NCI-H128 (cell line): ENCODE measurements around the gene KCNQ1.

Experiments
- DNase-seq: peaks from one replicate; lab custom pipeline; 2025; ENCODE audit not compliant: unreplicated experiment; lab: John Stamatoyannopoulos, UW

KCNQ1 gene

DNA sequence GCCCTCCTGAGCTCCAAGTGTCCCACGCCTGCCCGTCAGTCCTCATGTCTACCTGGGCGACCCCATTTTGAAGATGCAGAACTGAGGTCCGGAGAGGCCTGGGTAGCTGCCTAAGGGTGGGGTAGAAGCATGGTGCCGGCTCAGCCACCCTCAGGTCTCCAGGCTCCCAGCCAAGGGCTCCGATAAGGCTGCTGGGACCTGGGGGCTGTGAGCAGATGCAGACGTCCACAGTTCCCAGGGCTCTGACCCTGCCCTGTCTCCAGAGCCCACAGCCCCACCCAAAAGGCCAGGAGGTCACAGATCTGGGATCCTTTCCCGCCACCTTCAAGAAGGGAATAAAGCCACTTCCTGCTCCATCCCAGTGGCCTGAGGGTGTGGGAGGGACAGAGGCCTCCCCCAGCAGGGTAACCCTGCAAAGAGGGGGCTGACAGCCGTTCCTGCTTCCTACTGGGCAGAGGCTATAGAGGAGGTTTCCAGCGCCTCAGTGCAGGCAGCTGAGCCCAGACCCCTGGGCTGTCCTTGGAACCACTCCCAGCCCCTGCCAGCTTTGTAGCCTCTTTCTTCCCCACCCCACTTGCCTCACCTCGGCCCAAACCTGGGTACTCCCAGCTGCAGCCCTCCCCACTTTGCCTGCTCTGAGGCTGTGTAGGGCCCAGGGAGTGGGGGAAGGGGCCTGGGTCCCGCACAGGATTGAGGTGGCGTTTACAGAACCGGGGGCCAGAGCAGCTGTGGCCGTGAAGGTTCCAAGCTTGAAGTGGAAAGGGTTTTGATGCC lies 355.3 kb downstream of the KCNQ1 start:
- DNase-seq, result no peak

DNA sequence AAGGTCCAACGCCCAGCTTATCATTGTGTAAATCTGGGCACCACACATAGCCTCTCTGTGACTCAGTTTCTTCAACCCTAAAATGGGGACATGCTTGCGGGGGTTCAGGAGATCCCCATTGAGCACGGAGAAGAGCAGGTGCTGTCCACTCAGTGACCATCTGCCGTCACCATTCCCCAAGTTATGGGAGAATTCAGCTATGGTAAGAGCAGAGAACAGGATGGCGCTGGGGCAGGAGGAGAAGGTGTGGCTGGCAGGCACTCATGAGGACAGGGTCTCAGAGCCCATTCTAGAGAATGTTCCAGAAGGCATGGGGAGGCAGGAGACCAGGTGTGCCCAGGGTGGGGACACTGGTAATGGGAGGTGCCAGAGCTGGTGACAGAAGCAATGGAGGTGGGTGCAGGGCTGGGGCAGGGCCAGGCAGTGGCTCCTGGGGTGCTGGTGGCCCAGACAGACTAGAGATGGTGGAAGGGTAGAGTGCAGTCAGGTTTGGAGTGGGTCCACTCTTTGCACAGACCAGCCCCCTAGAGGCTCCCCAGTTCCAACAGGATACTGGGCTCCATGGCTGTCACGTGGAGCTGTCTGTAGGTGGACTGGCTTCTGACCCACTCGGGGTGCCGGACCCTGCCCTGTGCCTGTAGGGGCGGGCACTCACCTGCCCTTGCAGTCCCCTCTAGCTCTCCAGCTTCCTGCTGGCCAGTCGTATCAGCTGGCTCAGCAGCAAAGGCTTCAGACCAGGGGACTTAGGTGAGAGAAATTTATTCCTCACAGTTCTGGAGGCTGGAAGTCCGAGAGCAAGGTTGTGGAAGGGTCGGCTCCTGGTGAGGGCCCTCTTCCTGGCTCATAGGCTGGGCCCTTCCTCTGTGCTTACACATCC lies 356.1 kb downstream of the KCNQ1 start:
- no peak for DNase-seq

DNA sequence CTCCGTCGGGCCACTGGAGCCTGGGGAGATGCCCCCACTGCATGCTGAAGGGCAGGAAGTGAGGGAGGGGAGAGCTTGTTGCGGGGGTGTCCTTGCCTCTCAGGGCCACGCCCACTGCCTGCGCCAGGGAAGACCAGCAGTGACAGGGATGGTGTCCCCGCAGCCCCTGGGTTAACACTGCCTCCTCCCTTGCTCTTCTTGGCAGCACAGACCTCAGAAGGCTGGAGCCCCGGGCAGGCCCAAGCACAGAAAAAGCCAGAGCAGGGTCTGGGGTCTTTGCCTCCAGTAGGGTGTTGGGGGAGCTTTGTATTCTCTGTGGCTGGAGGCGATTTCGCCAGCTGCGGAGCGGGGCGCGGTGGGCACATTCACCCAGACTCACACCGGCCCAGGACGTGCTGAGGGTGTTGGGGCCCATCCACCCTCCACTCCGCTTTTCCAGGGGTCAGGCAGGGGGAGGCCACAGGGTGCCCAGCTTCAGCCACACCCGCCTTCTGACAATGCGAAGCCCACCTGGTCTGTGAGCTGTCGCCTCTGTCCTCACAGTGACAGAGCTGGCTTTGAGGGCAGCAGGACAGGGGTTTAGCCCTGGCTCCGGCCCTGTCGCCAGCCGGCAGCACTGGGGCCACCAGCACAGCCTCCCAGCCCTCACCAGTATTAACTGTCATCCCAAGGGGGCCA lies 357.0 kb downstream of the KCNQ1 start:
- no peak for DNase-seq

DNA sequence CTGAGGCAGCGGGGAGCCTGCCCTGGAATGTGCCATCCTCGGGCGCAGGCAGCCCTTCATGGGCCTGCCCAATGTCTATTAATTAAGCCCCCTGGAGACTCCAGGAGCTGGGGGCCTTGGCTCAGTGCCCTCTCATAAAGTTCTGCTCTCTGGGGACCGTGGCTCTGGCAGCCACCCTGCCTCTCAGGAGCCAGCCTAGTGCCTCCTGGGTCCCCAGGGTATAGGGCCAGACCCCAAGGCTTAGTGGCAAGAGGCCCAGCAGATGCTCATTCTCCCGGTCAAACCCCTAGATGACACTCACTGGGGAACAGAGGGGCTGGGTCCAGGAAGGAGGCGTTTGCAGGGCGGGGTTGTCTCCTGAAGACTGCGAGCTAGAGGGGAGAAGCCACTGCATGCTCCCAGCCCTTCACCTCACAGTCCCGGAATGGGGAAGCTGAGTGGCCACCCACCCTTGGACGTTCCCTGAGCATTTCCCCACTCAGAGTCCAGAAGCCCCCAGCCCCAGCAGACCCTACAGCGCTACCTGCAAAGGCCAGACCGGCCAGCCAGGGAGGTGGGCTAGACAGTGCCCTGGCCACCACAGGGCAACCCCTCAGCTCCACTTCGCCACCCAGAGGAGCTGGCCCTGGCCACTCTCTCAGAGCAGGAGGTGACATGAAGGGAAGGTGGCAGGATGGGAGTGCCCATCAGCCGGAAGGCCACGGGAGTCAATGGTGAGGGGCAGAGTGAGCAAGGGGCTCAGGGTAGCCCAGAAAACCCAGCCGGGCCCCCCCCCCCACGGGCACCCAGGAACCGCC lies 357.8 kb downstream of the KCNQ1 start:
- no peak for DNase-seq

DNA sequence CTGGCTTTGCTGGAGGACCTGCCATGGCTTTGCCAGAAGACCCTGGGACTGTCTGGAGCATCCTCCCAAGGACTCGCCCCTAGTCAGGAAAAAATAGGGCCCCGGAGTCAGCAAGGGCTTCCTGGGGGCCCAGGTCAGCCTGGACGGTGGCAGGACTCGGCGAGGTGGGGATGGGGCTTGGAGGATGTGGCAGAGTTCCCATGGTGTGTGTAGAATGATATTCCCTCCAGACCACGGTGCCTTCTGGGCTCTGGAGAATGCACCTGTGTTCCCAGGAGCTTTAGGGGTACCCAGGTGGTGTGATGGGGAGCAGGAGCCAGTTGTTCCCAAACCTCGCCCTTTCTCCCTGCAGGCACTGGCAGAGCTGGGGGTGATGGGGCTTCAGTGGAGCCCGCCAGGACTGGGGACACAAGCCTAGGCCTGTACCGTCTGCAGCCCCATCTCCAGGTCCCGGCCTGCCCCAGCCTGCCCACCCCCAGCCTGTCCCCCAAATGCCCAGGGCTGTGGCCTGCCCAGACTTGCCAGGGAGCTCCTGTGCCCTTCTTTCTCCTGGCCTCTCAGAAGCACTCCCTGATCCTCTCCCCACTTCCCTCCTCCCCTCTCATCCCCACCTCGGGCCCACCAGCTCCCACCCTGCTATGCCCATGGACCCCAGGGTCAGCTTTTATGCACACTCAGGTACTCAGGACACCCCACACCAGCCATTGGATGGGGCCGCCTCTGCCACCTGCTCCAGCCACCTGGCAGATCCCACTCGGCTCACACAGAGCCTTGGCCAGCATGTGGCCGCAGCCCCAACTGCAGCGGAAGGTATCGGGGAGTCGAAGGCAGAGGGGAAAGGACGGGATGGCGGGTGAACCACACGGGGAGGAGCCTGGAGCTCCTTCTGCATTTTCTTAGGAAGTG lies 358.6 kb downstream of the KCNQ1 start:
- no peak for DNase-seq

DNA sequence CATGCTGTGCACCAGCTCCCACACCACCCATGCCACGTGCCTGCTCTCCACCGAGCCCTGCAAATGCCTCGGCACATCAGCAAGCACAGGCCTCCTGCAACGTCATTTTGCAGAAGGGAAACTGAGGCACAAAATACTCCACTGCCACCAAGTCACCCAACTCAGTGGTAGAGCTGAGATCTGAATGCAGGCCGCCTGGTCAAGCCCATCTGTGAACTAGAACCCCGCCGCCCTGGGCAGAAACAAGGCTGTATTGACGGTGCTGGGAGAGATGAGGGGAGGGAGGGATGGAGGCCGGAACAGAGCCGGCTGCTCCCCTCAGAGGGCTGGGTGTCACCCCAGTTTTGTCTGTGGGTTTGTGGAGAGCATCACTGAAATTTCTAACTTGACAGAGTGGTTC lies 359.4 kb downstream of the KCNQ1 start:
- DNase-seq, result no peak

DNA sequence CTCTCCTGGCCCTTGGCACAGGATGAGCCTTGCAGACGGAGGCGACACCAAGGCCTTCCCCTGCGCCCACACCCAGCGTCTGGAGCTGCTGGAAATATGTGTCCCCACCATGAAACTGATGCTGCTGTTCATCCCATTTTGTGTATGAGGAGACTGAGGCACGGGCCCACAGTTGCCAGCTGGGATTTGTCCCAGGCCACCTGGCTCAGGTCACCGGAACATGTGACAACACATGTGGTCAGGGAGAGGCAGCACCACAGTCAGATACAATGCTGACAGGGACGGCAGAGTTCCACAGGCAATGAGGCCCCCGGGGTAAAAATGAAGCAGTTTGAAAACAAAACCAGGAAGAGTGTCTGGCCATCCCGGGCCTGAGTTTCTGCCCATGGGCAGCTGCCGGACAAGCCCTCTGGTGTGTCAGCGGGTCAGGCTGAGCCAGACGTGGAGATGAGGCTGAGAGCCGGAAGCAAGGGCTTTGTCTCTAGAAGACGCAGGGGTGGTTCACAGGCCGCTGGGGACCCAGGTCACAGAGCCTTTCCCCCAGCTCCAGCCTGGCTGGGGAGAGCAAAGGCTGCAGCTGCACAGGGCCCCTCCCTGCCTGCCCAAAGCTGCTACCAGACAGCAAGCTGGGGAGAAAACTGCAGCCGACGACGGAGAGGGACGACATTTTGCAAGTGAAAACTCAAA lies 360.0 kb downstream of the KCNQ1 start:
- DNase-seq, result no peak

DNA sequence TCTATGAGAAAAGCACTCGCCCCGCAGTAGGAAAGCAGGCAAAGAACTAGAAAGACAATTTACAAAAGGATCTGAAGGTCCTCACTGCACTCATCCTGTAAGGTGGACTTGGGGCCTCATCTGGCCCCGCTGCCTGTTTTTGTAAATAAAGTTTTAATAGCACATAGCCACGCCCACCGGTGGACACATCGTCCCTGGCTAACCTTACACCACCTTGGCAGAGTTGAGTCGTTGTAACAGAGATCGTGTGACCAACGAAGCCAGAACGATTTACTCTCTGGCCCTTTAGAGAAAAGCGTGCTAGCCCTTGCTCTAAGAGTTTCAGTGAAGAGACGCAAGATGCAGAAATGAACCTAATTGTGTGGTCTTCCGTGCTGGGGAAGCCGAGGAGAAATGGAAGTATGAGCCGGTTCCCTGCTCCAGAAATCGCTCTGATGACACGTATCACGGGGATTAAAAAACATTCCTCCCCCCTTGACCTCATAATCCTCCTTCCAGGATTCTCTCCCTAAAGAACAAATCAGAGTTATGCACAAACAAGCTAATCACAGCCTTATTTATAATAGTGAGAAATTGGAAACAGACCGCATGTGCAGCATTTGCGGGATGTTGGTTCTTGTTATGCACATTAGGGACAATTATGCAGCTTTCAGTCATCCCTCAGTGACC lies 360.7 kb downstream of the KCNQ1 start:
- DNase-seq, result no peak

DNA sequence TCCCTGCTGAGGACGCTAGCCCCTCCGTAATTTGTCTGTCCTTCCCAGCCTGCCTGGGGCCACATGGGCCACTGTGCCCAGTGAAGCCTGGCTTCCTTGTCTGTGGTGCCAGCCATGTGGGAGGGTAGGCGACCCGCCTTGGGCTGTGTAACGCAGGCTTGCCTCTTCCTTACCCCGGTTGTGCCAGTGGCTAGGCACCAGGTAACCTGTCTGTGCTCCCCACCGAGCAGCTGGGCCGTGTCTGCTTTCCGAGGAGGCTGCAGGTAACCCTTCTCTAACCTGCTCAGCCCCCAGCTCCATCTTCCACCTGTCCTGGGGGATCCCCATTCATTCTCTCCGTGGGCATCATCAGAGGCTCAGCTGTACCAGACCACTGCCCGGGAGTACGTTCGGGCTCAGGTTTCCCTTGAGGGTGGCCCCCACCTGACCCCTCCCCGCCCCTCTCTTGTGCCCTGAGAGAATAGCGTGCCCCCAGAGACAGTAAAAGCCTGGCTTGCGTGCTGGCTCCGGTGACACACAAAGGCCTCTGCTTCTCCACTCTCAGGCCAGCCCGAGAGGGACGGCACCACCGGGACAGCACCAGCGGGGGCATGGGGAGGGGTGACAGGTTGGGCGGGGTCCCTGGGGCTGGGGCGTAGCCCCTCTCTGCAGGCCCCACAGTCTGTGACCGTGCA lies 361.7 kb downstream of the KCNQ1 start:
- DNase-seq, result no peak

DNA sequence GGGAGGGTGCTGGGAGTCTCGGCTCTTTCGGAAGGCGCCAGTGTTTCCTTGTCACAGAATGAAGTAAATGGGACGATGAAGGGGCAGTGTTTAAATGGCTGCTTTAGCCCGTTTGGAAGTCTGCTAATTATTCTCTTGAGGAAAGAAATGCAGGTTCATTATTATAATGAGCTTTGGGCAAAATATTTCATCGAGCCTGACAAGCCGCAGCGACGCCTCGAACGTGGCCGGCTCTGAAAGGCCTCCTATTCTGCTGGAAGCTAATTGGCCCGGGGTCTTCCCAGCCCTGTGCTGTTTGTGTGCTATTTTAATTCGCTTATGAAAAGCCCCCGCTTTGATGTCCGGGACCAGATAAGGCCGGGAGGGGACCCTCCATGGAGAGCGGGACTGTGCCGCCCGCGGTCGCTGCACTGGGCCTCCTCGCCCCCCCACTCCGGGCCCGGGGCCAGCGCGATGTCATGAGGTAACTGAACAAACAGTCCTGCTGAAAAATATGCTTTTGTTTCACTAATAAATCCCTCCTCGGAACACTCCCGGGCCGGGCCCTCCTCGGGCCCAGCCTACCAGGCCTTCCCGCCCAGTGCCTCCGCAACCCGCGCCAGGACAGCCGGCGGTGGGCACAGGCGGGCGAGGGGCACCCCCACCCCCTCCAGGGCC lies 362.3 kb downstream of the KCNQ1 start:
- DNase-seq, result no peak

DNA sequence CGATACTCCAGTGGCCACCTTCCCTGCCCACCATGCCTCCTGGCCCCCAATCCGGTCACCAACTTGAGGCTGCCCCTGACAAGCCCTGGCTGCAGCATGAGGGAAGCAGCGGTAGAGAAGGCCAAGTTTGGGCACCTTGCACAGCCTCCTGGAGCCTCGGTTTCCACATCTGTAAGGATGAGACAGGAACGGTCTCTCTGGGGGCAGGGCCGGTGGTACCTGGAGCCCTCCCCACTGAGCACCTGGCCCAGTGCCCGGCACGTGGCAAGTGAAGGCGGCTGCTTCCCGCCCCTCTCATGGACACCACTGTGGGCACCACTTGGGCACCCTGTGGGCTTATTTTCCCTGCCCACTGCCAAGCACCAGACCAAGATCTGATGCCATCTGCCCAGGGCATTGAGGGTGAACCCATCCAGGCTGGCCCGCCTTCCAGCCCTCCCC lies 363.0 kb downstream of the KCNQ1 start:
- no peak for DNase-seq

DNA sequence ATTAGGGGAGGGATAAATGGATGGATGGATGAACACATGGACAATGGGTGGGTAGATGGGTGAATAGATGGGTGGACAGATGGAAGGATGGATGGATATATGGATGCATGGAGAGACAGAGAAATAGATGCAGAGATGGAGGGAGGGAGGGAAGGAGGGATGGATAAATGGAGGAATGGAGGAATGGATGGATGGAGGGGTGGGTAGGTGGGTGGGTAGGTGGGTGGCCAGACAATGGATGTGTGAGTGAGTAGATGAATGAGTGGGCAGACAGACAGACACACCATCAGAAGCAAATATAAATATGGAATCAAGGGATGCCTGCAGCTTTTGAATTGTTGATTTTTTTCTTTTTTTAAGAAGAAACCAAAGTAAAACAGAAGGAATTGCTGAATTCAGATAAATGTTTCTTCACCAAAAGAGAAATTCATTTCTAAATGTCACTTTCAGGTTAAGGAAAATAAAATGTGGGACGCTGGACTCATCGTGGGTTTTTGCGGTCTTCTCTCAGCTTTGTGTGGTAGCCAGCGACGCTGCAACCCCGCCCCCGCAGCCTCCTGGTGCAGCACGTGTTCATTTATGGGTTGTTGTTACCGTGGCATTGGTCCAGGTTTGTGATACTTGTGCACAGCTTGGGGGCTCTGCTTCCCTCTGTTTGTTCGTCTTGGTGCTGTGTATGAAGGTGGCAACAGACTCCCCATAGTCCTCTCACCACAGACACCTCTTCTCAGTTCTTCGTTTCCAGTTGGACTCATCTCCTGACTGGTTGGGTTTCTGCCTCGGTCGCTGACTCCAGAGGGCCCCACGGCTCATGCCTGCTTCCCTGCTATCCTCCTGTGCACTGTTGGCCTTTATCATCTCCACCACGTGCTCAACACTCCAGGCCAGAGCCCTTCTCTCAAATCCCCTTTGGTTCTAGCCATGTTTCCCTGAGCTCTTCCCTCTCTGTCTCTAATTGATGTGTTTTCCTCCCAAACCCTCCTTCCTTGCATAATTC lies 364.3 kb downstream of the KCNQ1 start:
- no peak for DNase-seq

DNA sequence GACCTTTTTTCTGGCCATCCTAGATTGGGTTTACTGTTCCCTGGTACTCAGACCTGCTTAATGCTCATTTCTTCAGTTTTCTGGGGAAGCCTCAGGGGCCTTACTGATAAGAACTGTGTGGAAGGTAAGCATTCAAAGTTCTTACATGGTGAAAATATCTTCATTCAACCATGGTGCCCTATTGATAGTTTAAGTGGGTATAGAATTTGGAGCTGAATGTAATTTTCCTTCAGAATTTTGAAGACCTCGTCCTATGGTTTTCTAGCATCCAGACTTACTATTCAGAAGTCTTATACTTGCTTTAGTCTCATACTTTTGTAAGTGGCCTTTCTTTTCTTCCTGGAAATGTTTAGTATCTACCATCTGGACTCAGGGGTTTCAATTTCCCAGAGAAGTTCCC lies 365.0 kb downstream of the KCNQ1 start:
- no peak for DNase-seq

DNA sequence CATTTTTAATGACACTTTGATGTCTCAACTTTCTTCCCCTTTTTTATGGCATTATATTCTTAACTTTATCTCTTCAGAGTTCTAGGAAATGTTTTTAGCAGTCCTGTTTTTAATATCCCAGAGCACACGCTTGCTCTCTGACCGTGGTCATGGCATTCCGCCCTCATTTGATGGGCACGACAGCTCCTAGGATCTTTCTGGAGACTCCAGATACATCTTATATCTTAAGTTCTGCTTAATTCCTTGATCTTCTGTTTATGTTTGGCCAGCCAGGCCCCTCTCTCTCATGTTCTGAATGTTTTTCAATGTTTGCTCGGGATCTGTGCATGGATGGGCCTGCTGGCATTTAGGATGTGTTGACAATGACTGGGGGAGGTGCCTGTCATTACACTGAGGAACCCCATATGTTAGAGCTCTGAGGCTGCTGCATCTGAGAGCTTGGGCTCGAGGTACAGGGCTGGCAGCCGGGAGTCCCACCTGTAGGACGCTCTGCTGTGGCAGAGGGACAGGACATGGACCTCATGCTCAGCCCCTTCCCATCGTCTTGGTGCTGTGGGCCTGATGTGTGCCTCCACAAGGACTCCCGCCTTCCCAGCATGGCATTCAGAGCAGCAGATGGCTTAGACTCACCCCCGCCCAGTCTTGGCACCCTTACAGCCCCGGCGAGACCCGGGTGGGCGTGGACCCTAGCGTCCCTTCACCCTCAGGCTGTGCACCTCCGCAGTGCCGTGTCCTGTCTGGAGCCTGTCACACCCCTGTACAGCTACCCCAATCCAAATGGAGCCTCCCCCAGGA lies 365.8 kb downstream of the KCNQ1 start:
- DNase-seq, result no peak

DNA sequence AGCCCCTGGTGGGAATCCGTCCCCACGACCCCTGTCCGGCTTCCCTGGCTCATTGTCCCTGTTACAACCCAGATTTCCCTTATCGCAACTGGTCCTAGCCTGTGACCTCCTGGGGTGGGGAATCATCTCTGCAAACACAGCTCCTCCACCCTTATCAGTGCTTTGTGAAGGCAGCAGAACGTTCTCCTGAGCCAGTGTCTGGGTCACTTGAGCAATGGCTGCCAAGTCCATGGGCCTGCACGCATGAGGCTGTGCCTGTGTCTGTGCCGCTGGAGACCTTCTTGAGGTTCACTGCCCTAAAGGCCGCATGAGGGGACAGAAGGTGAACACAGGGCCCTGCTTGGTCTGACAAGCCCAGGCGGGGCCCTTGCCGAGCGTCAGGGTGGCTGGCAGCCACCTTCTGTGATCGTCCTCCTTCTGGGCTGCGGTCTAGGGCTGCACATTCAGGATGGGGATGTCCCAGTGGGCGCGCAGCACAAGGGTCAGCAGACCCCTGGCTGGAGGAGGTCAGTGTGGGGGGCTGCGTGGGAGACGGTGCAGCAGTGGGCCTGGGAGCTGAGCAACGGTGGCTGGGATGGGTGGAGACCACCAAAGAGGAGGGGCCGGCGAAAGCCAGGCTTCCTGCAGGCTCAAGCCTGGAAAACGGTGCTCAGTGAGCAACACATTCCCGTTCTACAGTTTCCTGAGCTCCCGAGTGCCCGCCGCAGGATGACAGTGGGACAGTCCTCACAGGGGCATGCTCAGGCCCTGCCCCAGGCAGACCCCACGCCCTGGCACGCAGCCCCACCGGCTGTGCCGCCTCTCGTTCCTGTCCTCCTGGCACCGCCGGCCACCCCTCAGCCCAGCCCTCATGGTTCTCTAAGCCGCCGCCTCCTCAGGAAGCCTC lies 366.6 kb downstream of the KCNQ1 start:
- no peak for DNase-seq
